Calu3 (cell line): ENCODE results near the gene KLHL18. TPM values are rescaled to one million over a fixed set of nuclear protein-coding genes. Genes with fewer than 3 reads are reported as not detected.

ENCODE experiments used
- BruUV-seq: library from RNA; stranded (reverse); fragments of 400-500 nt; replicated peaks from 2 replicates; lab custom pipeline; 2021; lab: Mats Ljungman, UMichigan
- CTCF ChIA-PET: fragments of 300-600 bp; sonication (Branson Sonifier 250); formaldehyde crosslinking; loops from one replicate; lab custom pipeline; 2022; ENCODE audit warnings: antibody characterized with exemption; lab: Charles Lee
- DNase-seq: peaks from one replicate; pipeline ENCODE4 v3.0.0; 2022
- H3K27ac Mint-ChIP-seq: one replicate; pipeline ENCODE4 v1.8.0; 2022; ENCODE audit warnings: mixed read lengths; ENCODE audit not compliant: unreplicated experiment
- H3K27me3 Mint-ChIP-seq: one replicate; pipeline ENCODE4 v1.8.0; 2022; ENCODE audit warnings: mixed read lengths; ENCODE audit not compliant: unreplicated experiment
- H3K36me3 Mint-ChIP-seq: one replicate; pipeline ENCODE4 v1.8.0; 2022; ENCODE audit warnings: mild to moderate bottlenecking, moderate library complexity, mixed read lengths; ENCODE audit not compliant: insufficient read depth, unreplicated experiment
- H3K4me1 Mint-ChIP-seq: one replicate; pipeline ENCODE4 v1.8.0; 2022; ENCODE audit warnings: mild to moderate bottlenecking, low read depth, mixed read lengths; ENCODE audit not compliant: unreplicated experiment
- H3K4me3 Mint-ChIP-seq: one replicate; pipeline ENCODE4 v1.8.0; 2022; ENCODE audit warnings: mild to moderate bottlenecking, low read depth, moderate library complexity, mixed read lengths; ENCODE audit not compliant: unreplicated experiment
- H3K9me3 Mint-ChIP-seq: one replicate; pipeline ENCODE4 v1.8.0; 2022; ENCODE audit warnings: low read depth, mixed read lengths; ENCODE audit not compliant: unreplicated experiment
- intact Hi-C: fragments of 100-400 bp; cut with micrococcal nuclease; formaldehyde crosslinking; loops from one replicate; pipeline ENCODE4 v1.10.0; 2022; ENCODE audit not compliant: unreplicated experiment
- total RNA-seq: library from RNA; stranded (reverse); gene quantifications from 2 replicates; pipeline ENCODE4 v1.2.3, GENCODE V29; 2022
- TF ChIP-seq, protein P1 (sequence below): fragments of 200-600 bp; IDR thresholded peaks from one replicate; pipeline ENCODE4 v1.8.0; 2022; ENCODE audit warnings: antibody characterized with exemption; ENCODE audit not compliant: unreplicated experiment

Gene KLHL18
- total RNA-seq, 1 experiment from 2014 or later, result 24.8 TPM

DNA sequence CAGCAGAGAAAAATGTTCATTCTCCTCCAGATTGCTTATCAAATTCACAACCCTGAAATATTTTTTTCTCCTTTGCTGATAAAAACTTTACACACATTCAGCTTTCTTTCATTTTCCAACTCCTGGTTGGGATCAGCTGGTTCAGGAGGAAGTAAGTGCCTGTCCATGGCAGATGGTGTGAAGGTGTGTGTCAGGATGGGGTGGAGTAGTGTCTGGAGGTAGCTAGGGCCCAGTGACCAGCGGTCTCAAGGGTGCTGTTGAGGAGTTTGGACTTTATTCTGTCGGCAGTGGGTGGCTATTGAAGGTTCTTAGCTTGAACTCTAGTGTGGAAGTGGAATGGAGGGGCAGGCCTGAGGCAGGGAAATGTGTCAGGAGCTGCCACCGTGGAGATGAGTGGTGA is 51.2 kb downstream of the KLHL18 start:
- DNase-seq, result no peak
- CTCF ChIA-PET, result no interaction called here
- no peak overlapping the region for H3K27ac Mint-ChIP-seq
- H3K4me1 Mint-ChIP-seq, result no peaks in the 10 kb centered on the region
- H3K36me3 Mint-ChIP-seq, result peaks cover 28% of the 10 kb centered on the region
- H3K4me3 Mint-ChIP-seq, result no peak overlapping the region
- intact Hi-C loops, result no loop called here
- H3K27me3 Mint-ChIP-seq, result no peaks in the 10 kb centered on the region
- no TSS peak for BruUV-seq
- TF ChIP-seq, protein P1, sequence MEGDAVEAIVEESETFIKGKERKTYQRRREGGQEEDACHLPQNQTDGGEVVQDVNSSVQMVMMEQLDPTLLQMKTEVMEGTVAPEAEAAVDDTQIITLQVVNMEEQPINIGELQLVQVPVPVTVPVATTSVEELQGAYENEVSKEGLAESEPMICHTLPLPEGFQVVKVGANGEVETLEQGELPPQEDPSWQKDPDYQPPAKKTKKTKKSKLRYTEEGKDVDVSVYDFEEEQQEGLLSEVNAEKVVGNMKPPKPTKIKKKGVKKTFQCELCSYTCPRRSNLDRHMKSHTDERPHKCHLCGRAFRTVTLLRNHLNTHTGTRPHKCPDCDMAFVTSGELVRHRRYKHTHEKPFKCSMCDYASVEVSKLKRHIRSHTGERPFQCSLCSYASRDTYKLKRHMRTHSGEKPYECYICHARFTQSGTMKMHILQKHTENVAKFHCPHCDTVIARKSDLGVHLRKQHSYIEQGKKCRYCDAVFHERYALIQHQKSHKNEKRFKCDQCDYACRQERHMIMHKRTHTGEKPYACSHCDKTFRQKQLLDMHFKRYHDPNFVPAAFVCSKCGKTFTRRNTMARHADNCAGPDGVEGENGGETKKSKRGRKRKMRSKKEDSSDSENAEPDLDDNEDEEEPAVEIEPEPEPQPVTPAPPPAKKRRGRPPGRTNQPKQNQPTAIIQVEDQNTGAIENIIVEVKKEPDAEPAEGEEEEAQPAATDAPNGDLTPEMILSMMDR, result no peak
- H3K9me3 Mint-ChIP-seq, result no peaks in the 10 kb centered on the region

GRCh38 chr3:47337656-47338055 is 54.9 kb downstream of the KLHL18 start:
- CTCF ChIA-PET, result no interaction called here
- Mint-ChIP-seq H3K4me3 (no peak overlapping the region), H3K27me3 (no peaks in the 10 kb centered on the region), H3K9me3 (no peaks in the 10 kb centered on the region), H3K36me3 (peaks cover 22% of the 10 kb centered on the region), H3K4me1 (no peaks in the 10 kb centered on the region), H3K27ac (no peak overlapping the region)
- no peak for DNase-seq
- intact Hi-C loops, result no loop called here
- BruUV-seq, result no TSS peak
- TF ChIP-seq, protein P1, result no peak

DNA sequence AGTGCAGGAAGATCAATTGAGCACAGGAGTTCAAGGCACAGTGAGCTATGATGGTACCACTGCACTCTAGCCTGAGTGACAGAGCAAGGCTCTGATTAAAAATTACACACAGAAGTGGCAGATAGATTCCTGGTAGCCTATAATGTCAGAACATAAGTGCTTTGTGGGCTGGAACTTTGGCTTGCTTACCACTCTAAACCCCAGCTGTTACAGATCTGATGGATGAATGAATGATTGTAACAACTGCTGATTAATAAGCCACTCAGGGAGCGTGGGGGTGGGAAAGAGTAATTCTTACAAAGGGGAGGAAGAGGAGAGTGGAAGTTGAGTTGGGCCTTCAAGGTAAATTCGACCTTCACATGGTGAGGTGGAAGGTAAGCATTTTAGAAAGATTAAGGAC is 57.2 kb downstream of the KLHL18 start:
- intact Hi-C loops, result no loop called here
- H3K27me3 Mint-ChIP-seq, result no peaks in the 10 kb centered on the region
- no peaks in the 10 kb centered on the region for H3K9me3 Mint-ChIP-seq
- CTCF ChIA-PET, result interaction anchor here (0.5 to 0.7 kb wide), 3 partner anchors 21 to 421 kb away, joined by 3 to 5 read pairs (median 4); no protein-coding TSS in a partner anchor
- H3K4me3 Mint-ChIP-seq, result no peak overlapping the region
- no TSS peak for BruUV-seq
- H3K36me3 Mint-ChIP-seq, result peaks cover 12% of the 10 kb centered on the region
- no peak for DNase-seq
- TF ChIP-seq, protein P1, result no peak
- no peak overlapping the region for H3K27ac Mint-ChIP-seq
- no peaks in the 10 kb centered on the region for H3K4me1 Mint-ChIP-seq

DNA sequence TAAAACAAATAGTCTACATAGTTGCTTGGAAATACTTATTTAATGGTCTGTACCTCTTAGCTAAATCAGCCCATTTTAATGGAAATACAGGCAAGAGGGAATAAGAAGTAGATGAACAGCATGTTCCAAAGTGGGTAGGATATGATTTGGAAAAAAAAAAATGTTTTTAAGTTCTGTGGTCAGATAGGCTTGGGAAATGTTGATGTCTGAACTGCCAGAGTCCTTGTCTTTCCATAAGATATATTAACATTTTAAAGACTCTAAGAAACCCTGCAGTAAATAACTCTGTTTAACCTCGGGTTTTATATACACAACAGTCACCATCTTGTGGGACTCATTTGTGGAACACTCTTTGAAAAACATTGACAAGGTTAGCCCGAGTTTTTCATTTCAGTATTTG is 58.1 kb downstream of the KLHL18 start:
- no peak overlapping the region for H3K27ac Mint-ChIP-seq
- BruUV-seq, result no TSS peak
- H3K4me3 Mint-ChIP-seq, result no peak overlapping the region
- no peaks in the 10 kb centered on the region for H3K4me1 Mint-ChIP-seq
- no peaks in the 10 kb centered on the region for H3K27me3 Mint-ChIP-seq
- intact Hi-C loops, result no loop called here
- DNase-seq, result no peak
- no peaks in the 10 kb centered on the region for H3K9me3 Mint-ChIP-seq
- TF ChIP-seq, protein P1, result no peak
- CTCF ChIA-PET, result no interaction called here
- H3K36me3 Mint-ChIP-seq, result peaks cover 12% of the 10 kb centered on the region
